Ishikawa (cell line): Measurements from ENCODE around the gene DOK7.

Source experiments
- CEBPB ChIP-seq: IDR thresholded peaks from 2 replicates; pipeline ENCODE4 v1.6.1; 2012
- CREB1 ChIP-seq: IDR thresholded peaks from 2 replicates; pipeline ENCODE4 v1.6.1; 2012; ENCODE audit warnings: low read depth
- EGR1 ChIP-seq: IDR thresholded peaks from 2 replicates; pipeline ENCODE4 v1.6.1; 2012
- EP300 ChIP-seq: IDR thresholded peaks from 2 replicates; pipeline ENCODE4 v1.6.1; 2012; ENCODE audit warnings: borderline replicate concordance
- FOXM1 ChIP-seq: IDR thresholded peaks from 2 replicates; pipeline ENCODE4 v1.6.1; 2012; ENCODE audit warnings: low read depth, borderline replicate concordance
- MAX ChIP-seq: IDR thresholded peaks from 2 replicates; pipeline ENCODE4 v1.6.1; 2012
- NFIC ChIP-seq: IDR thresholded peaks from 2 replicates; pipeline ENCODE4 v1.6.1; 2012
- RAD21 ChIP-seq: IDR thresholded peaks from 2 replicates; pipeline ENCODE4 v1.6.1; 2012; ENCODE audit warnings: low read depth
- REST ChIP-seq: IDR thresholded peaks from 2 replicates; pipeline ENCODE4 v1.6.1; 2012; ENCODE audit warnings: low read depth, mild to moderate bottlenecking
- TAF1 ChIP-seq: IDR thresholded peaks from 2 replicates; pipeline ENCODE4 v1.6.1; 2012; ENCODE audit warnings: low read depth, mild to moderate bottlenecking
- TCF12 ChIP-seq: IDR thresholded peaks from 2 replicates; pipeline ENCODE4 v1.6.1; 2012; ENCODE audit warnings: low read depth
- TEAD4 ChIP-seq: IDR thresholded peaks from 2 replicates; pipeline ENCODE4 v1.6.1; 2012
- USF1 ChIP-seq: IDR thresholded peaks from 2 replicates; pipeline ENCODE4 v1.6.1; 2012
- YY1 ChIP-seq: IDR thresholded peaks from 2 replicates; pipeline ENCODE4 v1.6.1; 2012; ENCODE audit warnings: low read depth

- TF ChIP-seq TEAD4 (no peak), RAD21 (no peak), CREB1 (no peak), FOXM1 (no peak), TAF1 (no peak), EGR1 (no peak), CEBPB (no peak), EP300 (no peak), REST (no peak), YY1 (no peak), USF1 (no peak), MAX (no peak), TCF12 (no peak), NFIC (no peak)
These were observed 28.7 kb downstream of the DOK7 start for GRCh38 chr4:3491681-3492405.
